GM10266 (cell line): Measurements from ENCODE around the gene PPP1R1A.

ENCODE experiments used
- DNase-seq: peaks from one replicate; pipeline ENCODE4 v3.0.0; 2012; ENCODE audit errors: extremely low spot score
- TF ChIP-seq, protein P1 (sequence below): IDR thresholded peaks from 2 replicates; pipeline ENCODE4 v1.5.1; 2012; ENCODE audit warnings: mild to moderate bottlenecking, low read depth; ENCODE audit not compliant: control insufficient read depth, insufficient read depth; ENCODE audit errors: missing control alignments

Gene PPP1R1A

GRCh38 chr12:54565310-54565985 lies 23.0 kb downstream of the PPP1R1A start:
- TF ChIP-seq, protein P1, sequence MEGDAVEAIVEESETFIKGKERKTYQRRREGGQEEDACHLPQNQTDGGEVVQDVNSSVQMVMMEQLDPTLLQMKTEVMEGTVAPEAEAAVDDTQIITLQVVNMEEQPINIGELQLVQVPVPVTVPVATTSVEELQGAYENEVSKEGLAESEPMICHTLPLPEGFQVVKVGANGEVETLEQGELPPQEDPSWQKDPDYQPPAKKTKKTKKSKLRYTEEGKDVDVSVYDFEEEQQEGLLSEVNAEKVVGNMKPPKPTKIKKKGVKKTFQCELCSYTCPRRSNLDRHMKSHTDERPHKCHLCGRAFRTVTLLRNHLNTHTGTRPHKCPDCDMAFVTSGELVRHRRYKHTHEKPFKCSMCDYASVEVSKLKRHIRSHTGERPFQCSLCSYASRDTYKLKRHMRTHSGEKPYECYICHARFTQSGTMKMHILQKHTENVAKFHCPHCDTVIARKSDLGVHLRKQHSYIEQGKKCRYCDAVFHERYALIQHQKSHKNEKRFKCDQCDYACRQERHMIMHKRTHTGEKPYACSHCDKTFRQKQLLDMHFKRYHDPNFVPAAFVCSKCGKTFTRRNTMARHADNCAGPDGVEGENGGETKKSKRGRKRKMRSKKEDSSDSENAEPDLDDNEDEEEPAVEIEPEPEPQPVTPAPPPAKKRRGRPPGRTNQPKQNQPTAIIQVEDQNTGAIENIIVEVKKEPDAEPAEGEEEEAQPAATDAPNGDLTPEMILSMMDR: no peak
- no peak for DNase-seq

DNA sequence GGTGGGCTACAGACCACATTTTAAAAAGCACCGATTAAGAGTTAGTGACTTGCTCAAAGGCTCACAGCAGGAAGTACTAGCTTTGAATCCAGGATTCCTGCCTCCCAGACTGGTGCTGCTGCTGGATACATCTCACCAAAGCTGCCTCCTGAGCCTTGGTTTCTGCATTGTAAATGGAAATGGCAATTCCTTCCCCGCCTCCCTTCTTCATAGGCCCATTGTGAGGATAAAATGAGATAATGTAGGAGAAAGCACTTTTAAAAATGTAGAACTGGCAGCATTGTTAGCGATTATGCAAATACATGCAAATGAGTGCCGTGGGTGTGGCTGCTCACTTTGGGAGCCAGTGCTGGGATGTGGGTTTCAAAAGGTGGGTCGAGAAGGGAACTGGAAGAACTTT lies 23.7 kb downstream of the PPP1R1A start:
- DNase-seq: no peak
- TF ChIP-seq, protein P1: no peak

DNA sequence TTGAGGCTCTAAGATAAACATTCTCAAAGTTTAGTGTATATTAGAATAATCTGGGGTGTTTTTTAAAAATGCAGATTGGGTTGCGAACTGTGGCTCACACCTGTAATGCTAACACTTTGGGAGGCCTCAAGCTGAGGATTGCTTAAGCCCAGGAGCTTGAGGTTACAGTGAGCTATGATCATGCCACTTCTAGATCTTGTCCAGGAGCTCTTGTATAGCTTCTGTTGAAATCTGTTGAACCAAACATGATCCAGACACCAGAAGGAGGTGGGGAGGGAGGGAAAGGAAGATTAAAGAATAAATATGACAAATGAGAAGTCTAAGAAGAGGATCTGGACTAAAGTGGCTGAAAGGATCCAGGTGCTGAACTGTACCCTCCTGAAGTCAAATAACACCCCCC lies 24.7 kb downstream of the PPP1R1A start:
- TF ChIP-seq, protein P1: no peak
- DNase-seq: no peak

DNA sequence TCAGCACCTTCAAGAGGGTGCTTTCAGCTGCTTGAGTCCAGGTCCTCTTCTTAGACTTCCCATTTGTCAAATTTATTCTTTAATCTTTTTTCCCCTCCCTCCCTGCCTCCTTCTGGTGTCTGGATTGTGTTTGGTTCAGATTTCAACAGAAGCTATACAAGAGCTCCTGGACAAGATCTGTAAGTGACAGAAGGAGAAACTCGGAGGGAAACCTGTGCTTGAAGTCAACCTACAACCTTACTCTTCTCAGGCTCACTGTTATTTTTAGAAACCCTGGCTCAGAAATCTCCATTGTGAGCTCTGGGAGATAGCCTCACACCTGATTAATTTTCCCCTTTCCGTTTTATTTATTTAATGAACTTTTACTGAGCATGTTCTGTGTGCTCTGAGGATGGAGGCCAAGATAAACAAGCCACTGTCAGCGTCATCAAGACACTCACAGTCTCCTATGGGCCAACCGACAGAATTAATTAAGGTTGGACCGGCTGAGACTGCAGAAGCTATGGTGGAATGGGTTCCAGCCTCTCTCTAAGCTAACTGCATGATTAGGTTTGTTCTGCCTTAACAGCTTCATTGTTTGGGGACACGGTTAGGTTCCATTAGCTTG lies 25.6 kb downstream of the PPP1R1A start:
- TF ChIP-seq, protein P1: no peak
- no peak for DNase-seq

- TF ChIP-seq, protein P1: no peak
- DNase-seq: no peak
Observed at GRCh38 chr12:54561164-54561563, 27.3 kb downstream of the PPP1R1A start.

- peak; percentile 92 for DNase-seq
- TF ChIP-seq, protein P1: no peak
Observed at GRCh38 chr12:54560374-54560858, 28.0 kb downstream of the PPP1R1A start.

DNA sequence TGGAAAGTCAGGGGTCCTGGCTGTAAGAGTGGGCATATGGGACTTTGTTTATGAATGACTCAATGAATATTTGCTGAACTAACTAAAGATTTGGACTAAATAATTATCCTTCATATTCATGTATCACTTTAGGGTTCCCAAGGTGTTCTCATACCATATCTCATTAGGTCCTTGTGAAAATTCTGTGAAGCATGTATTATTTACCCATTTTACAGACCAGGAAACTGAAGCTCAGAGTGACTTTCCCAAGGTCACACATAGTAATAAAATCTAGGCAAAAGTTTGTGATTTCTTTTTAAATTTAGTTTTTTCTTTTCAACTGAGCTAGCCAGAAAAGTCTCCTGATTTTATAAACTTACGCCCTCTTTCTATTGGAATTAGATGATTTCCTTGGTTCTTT lies 29.7 kb downstream of the PPP1R1A start:
- TF ChIP-seq, protein P1: no peak
- no peak for DNase-seq
